A549 (cell line): ENCODE data around the gene ITIH4. TPM values are rescaled to one million over a fixed set of nuclear protein-coding genes. Genes with fewer than 3 reads are reported as not detected.

Experiments used
- ATAC-seq, 2 experiments: fragments of 200-7000 bp in 1 of 2; fragments of >200 bp in 1 of 2; cut with Nextera tagmentation in 1 of 2; cut with Tn5 transposase in 1 of 2; 3 replicates each; pipeline versions ENCODE4 v1.8.0 to v1.9.1; 2018 to 2020; ENCODE audit warnings: mild to moderate bottlenecking in 1 of 2, moderate library complexity in 1 of 2
- CTCF ChIA-PET: fragments of 300-600 bp; sonication (Branson Sonifier 250); formaldehyde crosslinking; extraction: SDS; loops from one replicate; lab custom pipeline; 2021; ENCODE audit warnings: antibody characterized with exemption, inconsistent platforms; lab: Yijun Ruan, JAX
- POLR2A ChIA-PET: fragments of 350-600 bp; formaldehyde crosslinking; extraction: SDS; loops from one replicate; lab custom pipeline; 2021; ENCODE audit warnings: antibody characterized with exemption, inconsistent platforms; lab: Yijun Ruan, JAX
- DNase-seq, 2 experiments: peaks; one replicate each; pipeline versions ENCODE4 v3.0.0 to v3.0.0-alpha.2; 2011 to 2016; ENCODE audit warnings: low read depth in 1 of 2, low spot score in 1 of 2
- FAIRE-seq: peaks from 2 replicates; lab custom pipeline; 2011; peaks lifted over from hg19 to GRCh38; lab: Jason Lieb, UNC
- H3K27ac ChIP-seq, 2 experiments: fragments of >200 bp; sonication (Bioruptor Twin); formaldehyde crosslinking; 3 replicates each; pipeline ENCODE4 v1.5.1; 2016 to 2017
- H3K4me1 ChIP-seq: fragments of >200 bp; sonication (Bioruptor Twin); formaldehyde crosslinking; 3 replicates; pipeline ENCODE4 v1.6.1; 2016
- H3K4me2 ChIP-seq: fragments of >200 bp; sonication (Bioruptor Twin); formaldehyde crosslinking; 3 replicates; pipeline ENCODE4 v1.6.1; 2016
- H3K4me3 ChIP-seq: fragments of >200 bp; sonication (Bioruptor Twin); formaldehyde crosslinking; 3 replicates; pipeline ENCODE4 v1.5.1; 2016
- H3K9me3 ChIP-seq: fragments of >200 bp; sonication (Bioruptor Twin); formaldehyde crosslinking; 3 replicates; pipeline ENCODE4 v1.6.1; 2016
- CHD4 ChIP-seq: fragments of 200-600 bp; sonication (generic); IDR thresholded peaks from 2 replicates; pipeline ENCODE4 v1.6.1; 2016; ENCODE audit warnings: antibody characterized with exemption, mild to moderate bottlenecking, borderline replicate concordance
- CTCF ChIP-seq: fragments of >200 bp; sonication (Bioruptor Twin); formaldehyde crosslinking; IDR thresholded peaks from 3 replicates; pipeline ENCODE4 v1.5.1; 2016
- EHMT2 ChIP-seq: fragments of 200-600 bp; sonication (generic); IDR thresholded peaks from 2 replicates; pipeline ENCODE4 v1.6.1; 2016; ENCODE audit warnings: antibody characterized with exemption, low read depth, mild to moderate bottlenecking, moderate library complexity
- ESRRA ChIP-seq: fragments of 150-350 bp; IDR thresholded peaks from 2 replicates; pipeline ENCODE4 v1.6.1; 2014; ENCODE audit warnings: mild to moderate bottlenecking, low read length, borderline replicate concordance
- FOXS1 ChIP-seq: fragments of 250-450 bp; sonication (Bioruptor Pico); IDR thresholded peaks from 2 replicates; pipeline ENCODE4 v1.5.0; 2020; ENCODE audit warnings: mild to moderate bottlenecking, moderate library complexity
- GATA3 ChIP-seq: IDR thresholded peaks from 2 replicates; pipeline ENCODE4 v1.6.1; 2012; ENCODE audit warnings: borderline replicate concordance
- KDM1A ChIP-seq: fragments of 200-600 bp; sonication (generic); IDR thresholded peaks from 2 replicates; pipeline ENCODE4 v1.6.1; 2016; ENCODE audit warnings: low read depth, mild to moderate bottlenecking
- MYC ChIP-seq: IDR thresholded peaks from 2 replicates; pipeline ENCODE4 v1.6.1; 2012; ENCODE audit warnings: mild to moderate bottlenecking, inconsistent platforms, low read length, improper control_type of control experiment, borderline replicate concordance
- NR3C1 ChIP-seq: fragments of >200 bp; sonication (Bioruptor Twin); formaldehyde crosslinking; IDR thresholded peaks from 3 replicates; pipeline ENCODE4 v1.6.1; 2017
- RARB ChIP-seq: fragments of 250-450 bp; sonication (Bioruptor Pico); IDR thresholded peaks from 2 replicates; pipeline ENCODE4 v1.8.0; 2021; ENCODE audit warnings: mild to moderate bottlenecking, moderate library complexity
- RCOR1 ChIP-seq: fragments of 150-350 bp; IDR thresholded peaks from 2 replicates; pipeline ENCODE4 v1.6.1; 2014; ENCODE audit warnings: antibody characterized with exemption, low read length, low read depth
- RFX5 ChIP-seq: fragments of 450-650 bp; IDR thresholded peaks from 2 replicates; pipeline ENCODE4 v1.7.1; 2014; ENCODE audit warnings: antibody characterized with exemption, mild to moderate bottlenecking, moderate library complexity
- ZNF302 ChIP-seq: fragments of 250-450 bp; sonication (Bioruptor Pico); IDR thresholded peaks from 2 replicates; pipeline ENCODE4 v1.9.0; 2021; ENCODE audit warnings: inconsistent platforms, mild to moderate bottlenecking, moderate library complexity
- ZSCAN20 ChIP-seq: fragments of 250-450 bp; sonication (Bioruptor Pico); IDR thresholded peaks from 2 replicates; pipeline ENCODE4 v1.8.0; 2022; ENCODE audit warnings: mild to moderate bottlenecking, moderate library complexity
- WGBS: methylation state at CpG from one replicate; pipeline ENCODE4 v1.1.6; 2017; ENCODE audit errors: missing lambda C conversion rate; 5-methylcytosine and 5-hydroxymethylcytosine counted together
- polyA plus RNA-seq, 4 experiments: library from polyadenylated mRNA; depleted of rRNA in 3 of 4; stranded (reverse); fragments of >200 nt; fragmentation: RNase III in 1 of 4; extraction: RNeasy Plus Mini Kit Qiagen cat#74134 plus additional on column Dnase treatment in 1 of 4; gene quantifications; 2 replicates in 3 of 4; 3 replicates in 1 of 4; pipeline ENCODE4 v1.2.3, GENCODE V29; 2011 to 2017
- small RNA-seq, 6 experiments: library from RNA; depleted of rRNA; stranded (forward); fragments of <200 nt; gene quantifications; one replicate each; pipeline ENCODE3, GENCODE V24; 2012
- TF ChIP-seq, protein P1 (sequence below): IDR thresholded peaks from 2 replicates; pipeline ENCODE4 v1.6.1; 2012

Gene ITIH4
- polyA plus RNA-seq, 2 of the 4 experiments (the other 2 are of a cell fraction), result 0.88 to 0.89 TPM

DNA sequence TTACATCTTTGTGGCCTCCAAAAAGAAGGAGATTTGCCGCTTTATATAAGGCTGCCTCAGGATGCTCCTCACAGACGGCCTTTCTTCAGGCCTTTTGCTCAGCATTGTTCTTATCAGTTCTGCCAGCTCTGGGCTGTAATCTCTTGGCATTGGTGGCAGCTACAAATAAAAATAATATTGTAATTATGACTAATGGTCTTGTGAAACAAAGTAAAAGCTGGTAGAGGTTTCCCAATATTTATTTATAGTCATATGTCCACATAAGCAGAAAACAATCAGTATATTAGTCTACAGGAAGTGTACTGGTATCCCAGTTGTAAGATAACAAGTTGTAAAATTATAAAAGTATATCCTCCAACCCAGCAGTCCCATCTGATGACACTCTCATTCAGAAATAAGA is 67.0 kb downstream of the ITIH4 start:
- H3K4me1 ChIP-seq, result 0 out of 3 replicates have a peak, but pooled peaks cover 4% of the 10 kb centered on the region
- DNase-seq (no peak), FAIRE-seq (no peak), ATAC-seq (no peak)
- TF ChIP-seq EHMT2, result no peak
- TF ChIP-seq RARB, result no peak
- no peak for TF ChIP-seq FOXS1 (CRISPR knock-in tag)
- TF ChIP-seq RFX5, result no peak
- no peak for TF ChIP-seq KDM1A
- no peak for TF ChIP-seq CHD4
- TF ChIP-seq NR3C1, result no peak
- TF ChIP-seq ESRRA, result no peak
- TF ChIP-seq, protein P1, sequence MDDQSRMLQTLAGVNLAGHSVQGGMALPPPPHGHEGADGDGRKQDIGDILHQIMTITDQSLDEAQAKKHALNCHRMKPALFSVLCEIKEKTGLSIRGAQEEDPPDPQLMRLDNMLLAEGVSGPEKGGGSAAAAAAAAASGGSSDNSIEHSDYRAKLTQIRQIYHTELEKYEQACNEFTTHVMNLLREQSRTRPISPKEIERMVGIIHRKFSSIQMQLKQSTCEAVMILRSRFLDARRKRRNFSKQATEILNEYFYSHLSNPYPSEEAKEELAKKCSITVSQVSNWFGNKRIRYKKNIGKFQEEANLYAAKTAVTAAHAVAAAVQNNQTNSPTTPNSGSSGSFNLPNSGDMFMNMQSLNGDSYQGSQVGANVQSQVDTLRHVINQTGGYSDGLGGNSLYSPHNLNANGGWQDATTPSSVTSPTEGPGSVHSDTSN, result no peak
- no peak for TF ChIP-seq RCOR1
- TF ChIP-seq ZSCAN20 (CRISPR knock-in tag), result no peak
- TF ChIP-seq GATA3, result no peak
- TF ChIP-seq CTCF, result no peak
- TF ChIP-seq ZNF302 (CRISPR knock-in tag), result no peak
- no peak for TF ChIP-seq MYC
- no peak overlapping the region for H3K4me3 ChIP-seq
- no peak overlapping the region for H3K27ac ChIP-seq
- WGBS, result 88% methylated on average over 2 of the region's 2 CpGs
- POLR2A ChIA-PET, result no interaction called here
- CTCF ChIA-PET, result interaction anchor here (0.7 to 1.0 kb wide), 2 partner anchors 10 to 180 kb away, joined by 3 read pairs; no protein-coding TSS in a partner anchor
- H3K9me3 ChIP-seq, result no peaks in the 10 kb centered on the region
- H3K4me2 ChIP-seq, result no peak overlapping the region

Small RNA genes lying within 50 kb of the gene (small RNA-seq; reads per million reads assigned to genes)
- gene MIR8064 (0 reads per million in 6 experiments), gene MUSTN1 (0 reads per million in 6 experiments)

Other genes with a start within 250 kb of the ITIH4 start
- gene PBRM1, start 144.8 kb downstream of the ITIH4 start, polyA plus RNA-seq (2011; rRNA removed), result 21.6 and 24.9 TPM in 2 replicates
- 15.0 to 16.7 TPM (median 15.4 TPM) in 3 replicates for gene PBRM1, start 144.8 kb downstream of the ITIH4 start, polyA plus RNA-seq (2017; fragmentation: RNase III; extraction: RNeasy Plus Mini Kit Qiagen cat#74134 plus additional on column Dnase treatment)
- gene GNL3, start 144.6 kb downstream of the ITIH4 start, polyA plus RNA-seq (2011; rRNA removed), result 125 and 139 TPM in 2 replicates
- 123 to 146 TPM (median 125 TPM) in 3 replicates for gene GNL3, start 144.6 kb downstream of the ITIH4 start, polyA plus RNA-seq (2017; fragmentation: RNase III; extraction: RNeasy Plus Mini Kit Qiagen cat#74134 plus additional on column Dnase treatment)
- gene GLT8D1, start 124.9 kb downstream of the ITIH4 start, polyA plus RNA-seq (2011; rRNA removed), result 58.5 and 74.9 TPM in 2 replicates
- gene GLT8D1, start 124.9 kb downstream of the ITIH4 start, polyA plus RNA-seq (2017; fragmentation: RNase III; extraction: RNeasy Plus Mini Kit Qiagen cat#74134 plus additional on column Dnase treatment), result 37.3 to 40.2 TPM (median 37.8 TPM) in 3 replicates
- 140 and 180 TPM in 2 replicates for gene SPCS1, start 124.6 kb downstream of the ITIH4 start, polyA plus RNA-seq (2011; rRNA removed)
- 181 to 184 TPM (median 183 TPM) in 3 replicates for gene SPCS1, start 124.6 kb downstream of the ITIH4 start, polyA plus RNA-seq (2017; fragmentation: RNase III; extraction: RNeasy Plus Mini Kit Qiagen cat#74134 plus additional on column Dnase treatment)
- gene NEK4, start 59.7 kb downstream of the ITIH4 start, polyA plus RNA-seq (2011; rRNA removed), result 19.4 and 20.2 TPM in 2 replicates
- gene NEK4, start 59.7 kb downstream of the ITIH4 start, polyA plus RNA-seq (2017; fragmentation: RNase III; extraction: RNeasy Plus Mini Kit Qiagen cat#74134 plus additional on column Dnase treatment), result 11.4 to 12.1 TPM (median 11.4 TPM) in 3 replicates
- gene ITIH1, start 53.1 kb downstream of the ITIH4 start, polyA plus RNA-seq (2011; rRNA removed), result not detected in 2 replicates
- gene ITIH1, start 53.1 kb downstream of the ITIH4 start, polyA plus RNA-seq (2017; fragmentation: RNase III; extraction: RNeasy Plus Mini Kit Qiagen cat#74134 plus additional on column Dnase treatment), result not detected in 3 replicates
- 0.09 TPM in 1 of 2 replicates, not detected in the other for gene ITIH3, start 35.9 kb downstream of the ITIH4 start, polyA plus RNA-seq (2011; rRNA removed)
- 0.04 TPM in 1 of 3 replicates, not detected in the others for gene ITIH3, start 35.9 kb downstream of the ITIH4 start, polyA plus RNA-seq (2017; fragmentation: RNase III; extraction: RNeasy Plus Mini Kit Qiagen cat#74134 plus additional on column Dnase treatment)
- gene MUSTN1, start 4.3 kb upstream of the ITIH4 start, polyA plus RNA-seq (2011; rRNA removed), result not detected in 2 replicates
- gene MUSTN1, start 4.3 kb upstream of the ITIH4 start, polyA plus RNA-seq (2017; fragmentation: RNase III; extraction: RNeasy Plus Mini Kit Qiagen cat#74134 plus additional on column Dnase treatment), result not detected in 3 replicates
- gene STIMATE, start 66.9 kb upstream of the ITIH4 start, polyA plus RNA-seq (2011; rRNA removed), result 5.0 and 5.2 TPM in 2 replicates
- gene STIMATE, start 66.9 kb upstream of the ITIH4 start, polyA plus RNA-seq (2017; fragmentation: RNase III; extraction: RNeasy Plus Mini Kit Qiagen cat#74134 plus additional on column Dnase treatment), result 5.5 to 7.6 TPM (median 7.2 TPM) in 3 replicates
- gene SFMBT1, start 215.4 kb upstream of the ITIH4 start, polyA plus RNA-seq (2011; rRNA removed), result 9.6 and 9.9 TPM in 2 replicates
- gene SFMBT1, start 215.4 kb upstream of the ITIH4 start, polyA plus RNA-seq (2017; fragmentation: RNase III; extraction: RNeasy Plus Mini Kit Qiagen cat#74134 plus additional on column Dnase treatment), result 7.0 to 7.2 TPM (median 7.1 TPM) in 3 replicates